Activated T-cell treated with anti-CD3 and anti-CD28 coated beads for 4 hours (primary cell): Measurements from ENCODE around the gene ADCYAP1R1.

Experiments used
- DNase-seq: peaks from one replicate; pipeline ENCODE4 v3.0.0-alpha.2; 2020

ADCYAP1R1 gene

DNA sequence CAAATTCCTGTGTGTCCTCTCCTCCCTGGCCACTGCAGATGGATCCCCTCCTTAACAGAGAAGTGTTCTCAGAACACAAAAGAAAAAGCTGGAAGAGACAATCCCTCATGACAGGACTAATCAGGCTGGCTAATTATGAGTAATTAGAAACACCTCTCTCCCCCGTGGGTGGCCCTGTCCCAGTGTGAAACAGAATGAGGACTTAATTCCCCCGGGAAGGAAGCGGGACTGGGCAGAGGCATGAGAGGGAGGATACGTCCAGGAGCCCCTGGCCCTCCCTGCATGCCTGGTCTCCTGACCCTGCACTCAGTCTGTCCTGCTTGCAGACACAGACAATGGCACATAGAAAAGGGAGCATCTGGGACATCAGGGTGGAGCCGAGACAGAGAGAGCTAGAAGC is 7.6 kb upstream of the ADCYAP1R1 start:
- DNase-seq: no peak

DNA sequence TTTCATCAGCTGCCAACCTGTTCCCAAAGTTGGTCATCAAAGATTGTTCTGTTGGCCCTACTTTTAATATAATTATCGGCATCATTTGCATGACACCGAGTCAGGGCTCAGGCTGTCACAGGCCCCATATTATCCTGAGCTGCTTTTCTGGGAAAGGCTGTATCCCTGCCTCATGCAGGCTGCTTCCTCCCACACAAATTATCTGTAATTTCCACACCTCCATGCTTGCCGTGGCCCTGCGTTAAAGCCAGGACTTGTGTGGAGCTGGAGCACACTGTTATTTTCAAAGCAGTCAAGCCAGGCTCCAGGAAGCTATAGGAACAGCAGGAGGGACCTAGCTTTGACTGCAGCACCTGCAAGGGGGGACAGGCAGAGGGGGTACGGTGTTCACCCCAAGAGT is 5.4 kb upstream of the ADCYAP1R1 start:
- no peak for DNase-seq

DNA sequence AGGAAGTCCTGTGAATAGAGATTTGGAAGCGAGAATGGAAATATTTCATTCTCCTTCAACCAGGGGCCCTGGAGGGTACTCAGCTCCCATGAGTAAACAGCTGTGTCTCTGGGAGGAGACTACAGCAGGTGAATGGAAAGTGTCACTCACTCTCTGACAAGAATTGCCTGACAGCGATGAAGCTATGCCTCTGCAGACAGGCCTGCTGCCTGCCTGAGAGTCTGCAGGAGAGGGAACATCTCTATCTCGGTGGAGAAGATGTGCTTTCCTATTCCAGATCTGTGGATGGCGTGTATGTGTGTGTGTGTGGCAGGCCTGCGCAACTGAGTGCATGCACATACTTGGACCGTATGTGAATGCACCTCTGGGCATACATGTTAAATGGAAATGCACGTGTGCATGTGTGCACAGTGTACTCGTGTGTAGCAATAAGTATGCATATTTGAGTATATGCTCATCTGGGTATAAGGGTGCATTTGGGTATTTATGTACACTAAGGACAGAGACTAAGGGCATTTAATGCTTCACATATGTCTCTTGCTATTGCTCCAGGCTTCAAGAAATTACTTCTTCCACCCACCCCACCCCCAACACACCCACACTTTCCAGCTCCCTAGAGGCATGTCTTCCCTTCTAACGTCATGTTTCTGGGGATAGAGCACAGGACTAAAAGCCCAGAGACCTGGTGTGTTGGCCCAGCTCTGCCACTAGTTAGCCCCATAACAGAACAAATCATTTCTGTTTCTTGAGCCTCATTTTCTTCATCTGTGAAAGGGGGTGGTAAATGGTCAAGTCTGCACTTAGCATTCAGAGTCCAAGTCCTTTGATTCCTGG is 4.6 kb upstream of the ADCYAP1R1 start:
- DNase-seq: no peak

DNA sequence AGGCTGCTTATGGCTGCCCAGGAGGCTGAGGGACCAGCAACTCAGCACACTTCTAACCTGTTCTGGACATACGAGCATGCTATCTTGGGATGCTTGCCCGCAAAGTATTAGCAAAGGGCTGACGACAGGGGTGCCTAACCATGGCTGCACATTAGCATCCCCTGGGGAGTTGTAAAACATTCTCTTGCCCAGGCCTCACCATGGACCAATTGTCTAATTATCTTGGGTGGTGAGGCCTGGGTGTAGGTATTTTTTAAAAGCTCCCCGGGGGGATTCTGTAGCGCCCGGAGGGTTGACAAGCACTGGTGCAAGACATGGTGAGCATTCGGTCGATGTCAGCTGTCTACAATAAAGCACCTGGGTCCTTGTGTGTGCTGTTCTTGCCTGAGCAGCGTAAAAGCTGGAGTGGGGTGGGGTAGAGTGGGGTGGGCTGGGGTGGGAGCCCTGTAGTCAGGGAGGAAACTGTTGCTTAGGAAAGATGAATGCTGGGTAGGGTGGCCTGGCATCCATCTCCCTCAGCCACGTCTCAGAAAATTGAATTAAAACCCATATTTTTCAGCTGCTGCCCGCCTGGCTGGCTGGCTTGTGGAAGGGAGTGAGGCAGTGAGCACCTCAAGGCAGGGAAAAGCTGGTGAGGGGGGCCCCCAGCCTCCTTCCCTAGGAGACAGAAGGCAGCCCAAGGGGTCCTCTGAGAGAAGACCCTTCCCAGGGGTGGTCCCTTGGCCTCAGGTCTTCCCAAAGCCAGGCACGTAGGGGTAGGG is 2.9 kb upstream of the ADCYAP1R1 start:
- DNase-seq: no peak

DNA sequence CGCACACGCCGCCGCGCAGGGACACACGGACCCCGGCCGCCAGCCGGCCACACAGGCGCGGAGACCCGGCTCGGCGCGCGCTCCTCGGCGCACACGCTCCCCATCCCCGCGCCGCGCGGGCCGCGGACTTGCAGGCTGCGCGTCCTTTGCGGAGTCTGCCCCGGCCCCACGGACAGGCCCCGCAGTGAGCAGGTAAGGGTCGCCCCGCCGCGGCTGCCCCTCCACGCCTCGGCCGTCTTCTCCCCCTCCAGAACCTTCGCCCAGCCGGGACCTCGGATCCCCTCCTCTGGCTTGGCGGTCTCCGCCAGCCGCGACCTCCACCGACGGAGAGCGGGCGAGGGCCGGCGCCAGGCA is 356 bp downstream of the ADCYAP1R1 start:
- DNase-seq: no peak

DNA sequence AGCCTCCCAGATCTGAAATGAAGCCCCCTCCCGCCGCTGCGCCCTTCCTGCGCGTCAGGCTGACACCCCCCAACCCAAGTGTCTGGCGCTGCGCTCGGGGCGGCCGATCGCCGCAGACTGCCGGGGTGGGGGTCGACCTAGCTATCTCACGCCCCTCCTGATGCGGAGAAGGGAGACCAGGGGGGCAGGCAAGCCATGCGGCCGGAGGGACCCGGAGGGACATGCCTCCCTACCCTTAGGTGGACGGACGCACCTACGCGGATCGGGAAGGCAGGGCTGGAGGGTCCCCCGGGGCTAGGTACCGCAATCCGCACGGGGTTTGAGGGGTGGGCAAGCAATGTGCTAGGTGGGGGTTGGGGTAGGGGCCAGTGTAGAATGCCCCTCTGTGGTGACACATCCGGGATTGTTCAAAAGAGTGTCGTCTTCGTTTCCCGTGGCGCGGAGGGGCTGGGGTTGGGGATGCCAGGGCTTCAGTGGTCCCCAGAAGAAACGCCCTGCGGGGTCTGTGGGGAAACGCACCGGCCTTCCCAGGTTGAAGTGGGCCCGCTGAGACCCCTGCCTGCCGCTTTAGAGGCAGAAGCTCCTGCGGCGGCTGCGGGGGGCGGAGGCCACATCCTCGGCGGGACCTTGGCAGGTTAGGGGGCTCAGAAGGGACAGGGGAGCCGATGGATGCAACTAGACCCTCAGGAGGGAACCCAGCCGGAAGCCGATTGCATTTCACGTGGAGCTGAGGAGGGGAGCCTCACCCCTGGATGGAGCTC is 913 bp downstream of the ADCYAP1R1 start:
- no peak for DNase-seq

DNA sequence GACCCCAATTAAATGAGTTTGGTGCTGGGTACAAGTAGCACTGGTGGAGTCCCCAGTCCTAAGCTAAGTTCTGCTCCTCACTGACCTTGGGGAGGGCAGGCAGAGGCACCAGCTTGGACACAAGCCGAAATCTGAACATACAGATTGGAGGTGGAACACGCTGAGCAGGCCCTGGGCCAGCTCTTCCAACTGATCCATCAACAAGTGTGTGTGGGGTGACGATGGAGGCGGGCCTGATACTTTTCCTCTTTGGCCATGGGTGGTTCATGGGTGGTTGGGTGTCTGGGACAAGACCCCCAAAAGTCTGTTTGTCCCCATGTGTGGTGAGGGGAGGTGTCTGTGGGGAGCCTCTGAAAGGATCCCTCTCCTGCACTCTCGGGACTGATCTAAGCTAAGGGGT is 1.9 kb downstream of the ADCYAP1R1 start:
- DNase-seq: no peak

DNA sequence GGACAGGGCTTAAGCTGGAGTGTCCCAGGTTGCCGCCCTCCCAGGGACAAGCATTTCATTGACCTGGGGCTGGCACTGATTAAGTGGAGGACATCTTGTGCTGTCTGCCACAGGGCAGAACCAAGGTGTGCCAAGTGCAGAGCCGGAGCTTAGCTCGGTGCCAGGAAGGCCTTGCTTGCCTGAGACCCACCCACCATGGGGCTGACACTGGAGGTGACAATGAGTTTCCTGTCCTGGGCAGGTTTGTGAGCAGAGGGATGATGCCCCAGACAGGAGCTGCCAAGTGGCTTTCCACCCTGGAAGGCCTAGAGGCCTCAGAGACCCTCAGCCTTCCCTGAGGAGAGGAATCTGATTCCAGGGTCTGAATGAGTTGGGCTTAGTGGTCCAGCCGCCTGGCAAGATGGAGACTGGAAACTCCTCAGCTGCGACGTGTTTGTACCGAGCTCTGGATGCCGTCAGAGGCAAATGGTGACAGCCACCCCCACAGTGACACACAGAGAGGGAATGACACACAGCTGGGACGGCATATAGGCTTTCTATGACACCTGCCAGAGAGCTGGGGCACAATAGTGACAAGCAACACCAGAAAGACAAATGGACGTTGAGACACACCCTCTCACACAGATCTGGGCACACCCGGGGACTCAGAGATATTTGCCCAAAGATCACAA is 2.6 kb downstream of the ADCYAP1R1 start:
- DNase-seq: no peak

DNA sequence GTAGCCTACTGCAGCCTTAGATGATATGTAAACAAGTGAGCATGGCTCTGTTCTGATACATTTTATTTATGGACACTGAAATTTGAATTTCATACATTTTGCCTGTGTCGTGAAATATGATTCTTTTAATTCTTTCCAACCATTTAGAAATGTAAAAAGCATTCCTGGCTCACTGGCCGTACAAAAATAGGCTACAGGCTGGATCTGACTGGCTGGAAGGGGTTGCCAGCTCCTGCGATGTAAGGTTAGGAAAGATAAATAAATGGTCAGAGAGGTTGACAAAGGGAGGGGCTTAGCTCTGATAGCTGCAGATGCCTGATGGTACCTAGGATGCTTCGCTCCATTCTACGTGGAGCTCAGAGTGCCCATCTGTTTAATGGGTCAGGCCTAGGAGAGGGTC is 3.4 kb downstream of the ADCYAP1R1 start:
- no peak for DNase-seq

DNA sequence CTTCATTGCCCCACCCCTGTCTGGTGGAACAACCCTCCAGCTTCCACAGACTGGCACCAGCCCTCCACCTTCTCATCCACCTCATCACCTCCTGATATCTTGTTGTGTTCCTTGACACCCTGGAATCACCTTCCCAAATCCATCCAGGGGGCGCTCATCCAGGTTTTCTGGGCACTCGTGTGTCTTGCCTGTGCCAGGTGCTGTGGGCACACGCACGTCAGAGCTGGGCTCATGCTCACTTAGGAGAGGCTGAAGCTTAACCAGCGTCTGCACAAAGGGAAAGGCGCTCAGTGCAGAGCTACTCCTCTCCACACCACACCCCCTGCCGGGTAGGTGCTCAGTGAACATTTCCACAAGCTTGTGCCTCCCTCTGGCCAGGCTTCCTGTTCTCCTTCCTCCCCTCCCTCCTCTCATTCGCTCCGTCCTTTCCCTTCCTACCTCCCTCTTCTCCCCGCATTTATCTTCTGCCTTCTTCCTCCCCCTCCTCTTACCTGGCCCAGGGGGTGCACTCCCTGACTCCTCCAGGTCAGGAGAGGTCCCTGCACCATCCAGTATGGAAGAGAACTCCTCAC is 4.8 kb downstream of the ADCYAP1R1 start:
- no peak for DNase-seq

DNA sequence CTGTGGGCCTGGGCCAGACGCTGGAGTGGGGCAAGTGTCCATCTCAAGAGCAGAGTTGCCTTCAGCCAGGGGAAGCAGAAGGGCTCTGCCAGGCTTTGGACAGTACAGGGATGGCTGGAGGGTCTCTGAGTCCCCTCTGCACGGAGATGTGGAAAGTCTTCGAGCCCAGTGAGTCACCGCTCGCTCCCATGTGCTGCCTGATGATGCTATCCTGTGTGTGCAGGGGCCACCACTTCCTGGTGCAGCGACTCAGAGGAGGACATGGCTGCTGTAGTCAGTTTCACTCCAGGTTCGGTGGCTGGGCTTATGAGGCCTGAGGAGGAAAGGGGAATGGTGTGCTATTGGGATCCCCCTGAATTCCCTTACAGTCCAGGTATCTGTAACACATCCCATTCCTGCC is 6.0 kb downstream of the ADCYAP1R1 start:
- DNase-seq: no peak

DNA sequence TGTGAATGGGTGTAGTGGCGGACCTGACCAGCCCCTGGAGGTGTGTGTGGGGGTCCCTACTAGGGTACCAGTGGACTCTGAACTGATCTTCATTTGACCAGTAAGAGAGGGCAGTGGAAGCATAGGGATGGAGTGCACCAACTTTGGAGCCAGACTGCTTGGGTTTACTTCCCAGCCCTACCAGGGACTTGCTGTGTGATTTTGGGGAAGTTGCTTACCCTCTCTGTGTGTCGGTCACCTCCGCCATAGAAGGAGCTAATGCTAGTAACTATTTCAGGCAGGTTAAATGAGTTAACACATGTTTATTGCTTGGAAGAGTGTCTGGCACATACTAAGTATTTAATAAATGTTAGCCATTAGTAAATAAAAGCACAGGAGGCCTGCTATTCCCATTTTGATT is 6.6 kb downstream of the ADCYAP1R1 start:
- no peak for DNase-seq

DNA sequence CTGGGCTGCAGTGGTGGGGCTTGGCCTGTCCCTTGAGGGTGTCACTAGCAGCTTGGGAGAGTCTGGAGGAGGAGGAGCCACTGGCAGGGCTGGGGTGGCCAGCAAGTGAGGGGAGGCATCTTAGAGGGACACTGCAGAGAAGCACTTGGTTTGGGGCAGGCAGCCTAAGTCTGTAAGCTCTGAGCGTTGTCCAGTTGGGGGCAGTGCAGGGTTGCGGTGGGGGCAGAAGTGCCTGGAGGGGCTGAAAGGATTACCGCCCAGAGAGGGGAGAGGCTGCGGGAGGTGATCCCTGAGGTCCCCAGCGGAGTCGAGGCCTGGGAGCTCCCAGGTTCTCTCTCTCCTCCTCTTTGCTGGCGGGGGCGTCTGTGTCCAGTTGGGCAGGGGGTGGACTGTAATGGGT is 7.4 kb downstream of the ADCYAP1R1 start:
- DNase-seq: no peak

DNA sequence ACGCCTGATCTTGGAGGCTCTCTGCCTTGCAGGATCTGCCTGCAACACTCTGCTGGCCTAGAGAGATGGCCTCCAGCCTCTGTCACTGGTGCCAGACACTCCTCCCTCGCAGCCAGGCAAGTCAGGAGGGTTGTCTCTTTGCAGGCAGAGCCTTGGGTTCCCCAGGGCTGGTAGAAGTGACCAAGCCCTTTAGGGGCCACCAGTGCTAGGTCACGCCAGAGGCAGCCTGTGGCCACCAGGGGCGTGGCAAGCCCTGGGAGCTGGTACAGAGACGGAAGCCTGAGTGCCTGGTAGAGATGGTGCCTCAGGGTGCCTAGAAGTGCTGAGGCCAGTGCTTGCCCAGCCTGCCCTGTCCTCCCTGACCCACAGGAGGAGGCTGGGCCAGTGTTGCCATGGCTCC is 9.1 kb downstream of the ADCYAP1R1 start:
- DNase-seq: no peak

DNA sequence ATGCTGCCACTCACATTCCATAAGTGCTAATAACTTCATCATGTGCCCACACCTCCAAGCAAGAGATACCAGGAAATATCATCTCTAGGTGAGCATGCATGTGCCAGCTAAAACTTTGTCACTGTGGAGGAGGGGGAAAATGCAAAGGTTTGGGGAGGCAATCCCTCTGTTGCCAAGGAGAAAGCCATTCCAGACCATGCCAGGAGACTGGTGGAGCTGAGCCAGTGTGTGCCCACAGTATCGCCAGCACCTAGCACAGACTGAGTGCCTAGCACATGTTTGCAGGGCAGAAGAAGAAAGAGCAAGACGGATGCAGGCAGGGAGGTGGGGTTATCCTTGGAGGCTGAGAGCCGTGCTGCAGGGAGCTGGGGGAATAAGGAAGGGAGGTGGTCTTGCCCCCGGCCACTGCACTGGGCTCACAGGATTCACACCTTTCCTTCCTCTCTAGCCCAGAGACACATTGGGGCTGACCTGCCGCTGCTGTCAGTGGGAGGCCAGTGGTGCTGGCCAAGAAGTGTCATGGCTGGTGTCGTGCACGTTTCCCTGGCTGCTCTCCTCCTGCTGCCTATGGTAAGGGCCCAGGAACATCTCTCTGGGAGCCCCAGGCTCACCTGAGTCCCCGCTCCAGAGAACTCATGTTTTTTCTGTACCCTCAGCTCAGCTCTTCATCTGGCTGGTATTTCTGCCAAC is 10.8 kb downstream of the ADCYAP1R1 start:
- no peak for DNase-seq

DNA sequence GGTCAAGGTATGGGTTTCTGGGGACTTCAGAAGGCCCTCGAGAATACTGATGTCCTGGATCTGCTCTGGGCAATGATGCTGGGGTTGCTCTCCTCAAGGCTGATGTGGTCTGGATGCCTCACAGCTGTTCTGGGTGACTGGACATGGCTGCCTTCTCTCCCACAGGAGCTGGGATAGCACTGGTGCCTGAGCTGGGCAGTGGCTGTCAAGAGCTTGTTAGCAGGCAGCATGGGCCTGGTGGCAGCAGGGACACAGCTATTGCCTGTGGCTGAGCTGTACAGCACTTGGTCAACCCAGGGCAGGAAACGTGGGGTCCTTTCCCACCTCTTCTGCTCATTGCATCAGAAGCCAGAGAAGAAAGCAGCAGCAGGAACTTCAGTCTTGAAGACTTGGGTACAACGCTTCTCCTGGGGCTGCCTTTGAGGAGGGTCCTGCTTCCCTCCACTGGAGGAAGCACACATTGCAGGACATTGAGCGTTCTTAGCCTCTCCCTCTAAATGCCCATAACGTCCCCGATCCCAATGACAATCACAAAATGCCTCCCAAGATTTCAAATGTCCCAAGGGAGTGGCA is 13.0 kb downstream of the ADCYAP1R1 start:
- no peak for DNase-seq

DNA sequence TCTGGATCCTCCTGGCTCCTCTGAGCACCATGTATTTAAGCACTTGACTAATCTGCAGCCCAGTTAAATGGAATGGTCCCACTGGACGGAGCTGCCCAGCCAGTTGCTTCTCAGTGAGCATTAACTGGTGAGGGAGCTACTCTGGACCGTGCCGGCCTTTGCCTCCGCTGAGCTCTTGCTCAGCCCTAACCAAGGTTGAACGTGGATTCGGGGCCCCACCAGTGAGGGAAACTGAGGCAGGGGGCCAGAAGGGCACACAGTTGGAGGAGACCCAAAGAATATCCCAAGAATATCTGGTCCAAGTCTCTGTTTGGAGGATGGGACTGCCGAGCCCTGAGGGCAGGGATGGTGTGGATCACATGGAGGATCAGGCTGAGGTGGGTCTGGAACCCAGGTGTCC is 13.7 kb downstream of the ADCYAP1R1 start:
- DNase-seq: no peak

DNA sequence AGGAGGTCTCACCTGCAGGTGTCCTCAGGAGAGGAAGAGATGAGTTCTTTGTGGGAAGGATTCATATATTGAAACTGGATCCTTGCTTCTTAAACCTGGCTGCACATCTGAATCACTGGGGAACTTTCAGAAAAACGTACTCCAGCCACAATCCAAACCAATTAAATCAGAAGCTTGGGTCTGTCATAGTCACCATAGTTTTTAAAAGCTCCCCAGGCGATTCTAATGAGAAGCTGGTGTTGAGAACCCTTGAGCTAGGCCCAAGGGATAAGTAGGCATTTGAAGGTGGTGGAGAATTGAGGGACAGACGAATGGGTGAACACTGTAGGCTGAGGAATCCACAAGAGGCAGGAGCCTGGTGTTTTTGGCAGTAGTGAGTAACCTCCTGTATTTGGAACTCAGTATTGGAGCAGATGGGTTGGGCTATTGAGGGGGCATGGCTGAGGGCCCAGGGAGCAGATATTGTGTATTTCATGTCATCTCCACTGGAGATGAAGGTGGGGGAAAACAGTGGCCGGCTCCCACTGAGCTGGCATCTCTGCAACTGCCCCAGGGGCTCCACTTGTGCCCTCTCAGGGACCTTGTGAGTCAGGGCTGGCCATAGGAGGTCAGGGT is 14.5 kb downstream of the ADCYAP1R1 start:
- no peak for DNase-seq

DNA sequence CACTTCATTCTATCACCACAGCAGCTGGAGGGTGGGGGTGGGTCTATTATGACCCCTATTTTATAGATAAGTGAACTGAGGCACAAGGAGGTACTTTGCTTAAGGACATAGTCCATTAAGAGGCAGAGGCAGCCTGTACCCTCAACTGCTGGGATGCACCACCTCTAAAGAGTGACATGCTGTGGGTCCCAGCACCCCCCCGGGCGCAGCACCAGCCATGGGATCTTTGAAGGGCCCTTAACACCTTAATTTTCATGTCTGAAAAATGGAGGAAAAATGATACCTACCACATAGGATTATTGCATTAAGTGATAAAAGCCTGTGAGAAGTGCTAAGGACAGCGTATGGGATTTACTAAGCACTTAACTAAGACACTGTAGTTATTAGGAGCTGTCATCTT is 15.4 kb downstream of the ADCYAP1R1 start:
- DNase-seq: no peak

DNA sequence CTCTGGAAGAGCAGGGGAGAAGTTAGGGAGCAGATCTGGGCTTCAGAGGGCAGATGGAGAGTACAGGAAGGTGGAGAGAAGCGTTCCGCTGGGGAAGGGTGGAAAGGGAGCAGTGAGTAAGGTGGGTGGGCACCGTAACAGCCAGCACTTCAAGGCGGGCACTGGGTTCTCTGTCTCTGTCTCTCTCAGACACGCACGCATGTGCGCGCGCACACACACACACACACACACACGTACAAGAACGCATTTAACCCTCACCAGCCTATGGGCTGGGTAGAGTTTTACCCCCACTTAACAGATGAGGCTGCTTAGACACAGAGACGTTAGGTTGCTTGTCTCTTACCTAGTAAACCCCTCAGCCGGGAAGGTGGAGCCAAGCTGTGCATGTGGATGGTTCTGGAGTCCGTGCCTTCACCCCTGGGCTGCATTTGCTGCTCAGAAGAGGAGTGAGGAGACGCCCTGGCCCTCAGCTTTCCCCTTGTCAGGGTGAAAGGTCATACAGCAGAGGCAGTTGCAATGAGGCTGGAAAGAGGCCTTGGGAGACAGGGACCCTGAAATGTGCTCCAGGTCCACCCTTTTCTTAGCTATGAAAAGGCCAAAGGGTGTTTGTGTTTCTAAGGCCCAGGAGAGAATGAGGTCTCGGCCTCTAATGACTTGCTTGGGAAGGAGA is 16.0 kb downstream of the ADCYAP1R1 start:
- no peak for DNase-seq
